Measurements from ENCODE around the gene ZCCHC2. TPM values are rescaled to one million over a fixed set of nuclear protein-coding genes. Genes with fewer than 3 reads are reported as not detected.

The ZCCHC2 gene
- total and polyA plus RNA-seq, 2 donors (not counting 3 experiments of a cell fraction or from before 2014, with no cell fraction given): 16.2 to 27.2 TPM

GRCh38 chr18:62485684-62486083 is 37.1 kb upstream of the ZCCHC2 start:
- H3K4me1 ChIP-seq (ENCODE audit: control insufficient read depth, extremely low read depth, insufficient read depth, low read length): peaks cover 23% of the 10 kb centered on the region
- TF ChIP-seq MAX (IDR thresholded peaks at IDR 0.05; ENCODE audit: insufficient read depth, insufficient read length) (no peak), EZH2 (IDR thresholded peaks at IDR 0.05; ENCODE audit: borderline replicate concordance, low read depth, low read length, severe bottlenecking) (no peak), FOS (IDR thresholded peaks at IDR 0.05; ENCODE audit: borderline replicate concordance, insufficient read depth, low read length) (peak; percentile 97), POLR2AphosphoS5 (IDR thresholded peaks at IDR 0.05; ENCODE audit: insufficient read depth, low read depth, low read length) (peak; percentile 72), POLR2A (IDR thresholded peaks at IDR 0.05; ENCODE audit: low read depth, low read length) (no peak), MYC (IDR thresholded peaks at IDR 0.05; ENCODE audit: low read depth, low read length) (no peak), CTCF (IDR thresholded peaks at IDR 0.05; ENCODE audit: extremely low read depth in 1 of 2, insufficient read depth in 1 of 2, low read depth in 1 of 2, low read length in 2 of 2) (no peak), GATA2 (IDR thresholded peaks at IDR 0.05; ENCODE audit: insufficient read depth, insufficient read length, low read depth, low read length) (peak; percentile 83), JUN (IDR thresholded peaks at IDR 0.05; ENCODE audit: borderline replicate concordance, insufficient read depth, insufficient read length, low read depth) (peak; percentile 84)
- POLR2A ChIA-PET: no interaction called here
- DNase-seq (ENCODE audit: low read depth, low spot score) (peak; percentile 91), FAIRE-seq (peak; percentile 90)
- H3K27ac ChIP-seq (ENCODE audit: insufficient read depth, low read depth, low read length): peak overlapping the region; percentile 65
- peak overlapping the region in 1 of 3 experiments; percentile 5 for H3K4me3 ChIP-seq (replicated peaks in 1 of 3; ENCODE audit: insufficient read depth in 1 of 3, low read depth in 1 of 3, low read length in 3 of 3)
- H3K9me3 ChIP-seq (replicated peaks; ENCODE audit: control insufficient read depth, insufficient read depth, low read length): no peaks in the 10 kb centered on the region
- H3K9ac ChIP-seq (replicated peaks; ENCODE audit: extremely low read depth, insufficient read depth, low read length): peak overlapping the region; percentile 1
- dilution Hi-C loops (cut with MboI; ENCODE audit: extremely low pct_ligation_motif_present, low sequenced_read_pairs): no loop called here
- H3K4me2 ChIP-seq (ENCODE audit: insufficient read depth, low read length): peak overlapping the region; percentile 51
- H3K79me2 ChIP-seq (ENCODE audit: control insufficient read depth, insufficient read depth, low read length): no peaks in the 10 kb centered on the region
- H4K20me1 ChIP-seq (replicated peaks; ENCODE audit: control insufficient read depth, extremely low read depth, insufficient read depth, low read length): no peaks in the 10 kb centered on the region
- CTCF ChIA-PET: interaction anchor here (1.0 to 2.1 kb wide), 3 partner anchors 20 to 60 kb away, joined by 3 to 7 read pairs (median 5); no protein-coding TSS in a partner anchor
- no peaks in the 10 kb centered on the region for H3K36me3 ChIP-seq (ENCODE audit: control insufficient read depth in 2 of 2, extremely low read depth in 1 of 2, insufficient read depth in 2 of 2, low read length in 2 of 2)
- no TSS peak for BruUV-seq (replicated peaks)
- no peaks in the 10 kb centered on the region for H3K27me3 ChIP-seq (ENCODE audit: control insufficient read depth in 2 of 2, insufficient read depth in 2 of 2, low read length in 2 of 2)
- H3K9me1 ChIP-seq (replicated peaks; ENCODE audit: control insufficient read depth, extremely low read depth, insufficient read depth, low read length): no peaks in the 10 kb centered on the region
- intact Hi-C loops (cut with micrococcal nuclease): loop anchor here (1.0 kb wide), 3 partner anchors 34 to 60 kb away; no protein-coding TSS in a partner anchor
- H2AFZ ChIP-seq (ENCODE audit: low read depth, low read length): peak overlapping the region; percentile 3

Measured in endothelial cell of umbilical vein (primary cell).